ENCODE results near the gene P4HB.

The P4HB gene

GRCh38 chr17:81839301-81839700 is 21.0 kb downstream of the P4HB start:
- Histone ChIP-seq H3K27ac (ENCODE audit: low read length) (no peak overlapping the region), H3K9ac (ENCODE audit: low read length) (no peak overlapping the region)

GRCh38 chr17:81838753-81839255 is 21.5 kb downstream of the P4HB start:
- H3K27ac ChIP-seq (ENCODE audit: low read length) = no peak overlapping the region
- H3K4me2 ChIP-seq (ENCODE audit: low read depth, low read length) = no peak overlapping the region
- no peaks in the 10 kb centered on the region; the same call in 1 of the 2 replicates for H4K20me1 ChIP-seq (ENCODE audit: insufficient read depth, low read length)
- no peaks in the 10 kb centered on the region for H3K9me3 ChIP-seq (replicated peaks; ENCODE audit: insufficient read depth, low read length)
- TF ChIP-seq CTCF (IDR thresholded peaks at IDR 0.05; ENCODE audit: low read length) (no peak), EZH2 (optimal IDR thresholded peaks at IDR 0.05; ENCODE audit: low read depth, low read length) (no peak), EZH2phosphoT487 (IDR thresholded peaks at IDR 0.05; ENCODE audit: low read length) (no peak)
- H3F3A ChIP-seq (ENCODE audit: insufficient read depth, low read length) = 0 out of 2 replicates have a peak, but pooled peaks cover 8% of the 10 kb centered on the region
- no peaks in the 10 kb centered on the region for H3K36me3 ChIP-seq (replicated peaks; ENCODE audit: insufficient read depth, low read length)
- no peak overlapping the region for H2AFZ ChIP-seq (ENCODE audit: low read length)
- no peak overlapping the region for H3K9ac ChIP-seq (ENCODE audit: low read length)
- H3K4me1 ChIP-seq (ENCODE audit: low read length) = peaks cover 1% of the 10 kb centered on the region; the same call in 1 of the 2 replicates
- H3K4me3 ChIP-seq (ENCODE audit: low read length) = no peak overlapping the region
- no peaks in the 10 kb centered on the region for H3K9me2 ChIP-seq (replicated peaks; ENCODE audit: insufficient read depth, low read length)
- no peaks in the 10 kb centered on the region; the same call in 1 of the 2 replicates for H3K27me3 ChIP-seq (replicated peaks; ENCODE audit: insufficient read depth, low read length)
- no peaks in the 10 kb centered on the region for H3K79me2 ChIP-seq (ENCODE audit: low read length)
- no peak for DNase-seq

More at GRCh38 chr17:81839301-81839700, 21.0 kb downstream of the P4HB start:
- Histone ChIP-seq H3F3A (ENCODE audit: insufficient read depth, low read length) (0 out of 2 replicates have a peak, but pooled peaks cover 9% of the 10 kb centered on the region), H3K9me3 (replicated peaks; ENCODE audit: insufficient read depth, low read length) (no peaks in the 10 kb centered on the region), H4K20me1 (ENCODE audit: insufficient read depth, low read length) (no peaks in the 10 kb centered on the region; the same call in 1 of the 2 replicates), H3K79me2 (ENCODE audit: low read length) (no peaks in the 10 kb centered on the region), H3K4me2 (ENCODE audit: low read depth, low read length) (no peak overlapping the region), H3K9me2 (replicated peaks; ENCODE audit: insufficient read depth, low read length) (no peaks in the 10 kb centered on the region), H3K36me3 (replicated peaks; ENCODE audit: insufficient read depth, low read length) (no peaks in the 10 kb centered on the region), H3K4me3 (ENCODE audit: low read length) (no peak overlapping the region), H2AFZ (ENCODE audit: low read length) (no peak overlapping the region), H3K4me1 (ENCODE audit: low read length) (no peaks in the 10 kb centered on the region), H3K27me3 (replicated peaks; ENCODE audit: insufficient read depth, low read length) (no peaks in the 10 kb centered on the region; the same call in 1 of the 2 replicates)
- no peak for TF ChIP-seq EZH2 (optimal IDR thresholded peaks at IDR 0.05; ENCODE audit: low read depth, low read length)
- TF ChIP-seq EZH2phosphoT487 (IDR thresholded peaks at IDR 0.05; ENCODE audit: low read length) = no peak
- no peak for TF ChIP-seq CTCF (IDR thresholded peaks at IDR 0.05; ENCODE audit: low read length)
- no peak for DNase-seq

GRCh38 chr17:81837641-81838040 is 22.7 kb downstream of the P4HB start:
- no peak for DNase-seq
- H3K9me3 ChIP-seq (replicated peaks; ENCODE audit: insufficient read depth, low read length) = no peaks in the 10 kb centered on the region

More at GRCh38 chr17:81837641-81838040, 22.7 kb downstream of the P4HB start:
- Histone ChIP-seq H3K27ac (ENCODE audit: low read length) (no peak overlapping the region), H3K4me3 (ENCODE audit: low read length) (no peak overlapping the region), H4K20me1 (ENCODE audit: insufficient read depth, low read length) (no peaks in the 10 kb centered on the region), H3K79me2 (ENCODE audit: low read length) (no peaks in the 10 kb centered on the region), H3K9ac (ENCODE audit: low read length) (no peak overlapping the region), H3K9me2 (replicated peaks; ENCODE audit: insufficient read depth, low read length) (no peaks in the 10 kb centered on the region), H3K4me1 (ENCODE audit: low read length) (peaks cover 5% of the 10 kb centered on the region; the same call in 1 of the 2 replicates), H3K36me3 (replicated peaks; ENCODE audit: insufficient read depth, low read length) (no peaks in the 10 kb centered on the region), H3F3A (ENCODE audit: insufficient read depth, low read length) (0 out of 2 replicates have a peak, but pooled peaks cover 6% of the 10 kb centered on the region), H3K27me3 (replicated peaks; ENCODE audit: insufficient read depth, low read length) (no peaks in the 10 kb centered on the region; the same call in 1 of the 2 replicates), H3K4me2 (ENCODE audit: low read depth, low read length) (no peak overlapping the region), H2AFZ (ENCODE audit: low read length) (no peak overlapping the region)
- TF ChIP-seq EZH2phosphoT487 (IDR thresholded peaks at IDR 0.05; ENCODE audit: low read length) (no peak), EZH2 (optimal IDR thresholded peaks at IDR 0.05; ENCODE audit: low read depth, low read length) (no peak), CTCF (IDR thresholded peaks at IDR 0.05; ENCODE audit: low read length) (no peak)
